ENCODE results near the gene RNASE9. TPM values are rescaled to one million over a fixed set of nuclear protein-coding genes. Genes with fewer than 3 reads are reported as not detected.
"Not testable (repeated sequence)": the region's sequence is repeated elsewhere in the genome, so short reads cannot be mapped to it uniquely, and the experiment has no call there.

Gene RNASE9
- total RNA-seq, 2 experiments from 2014 or later = not detected

- no peak for DNase-seq
- intact Hi-C loops (cut with micrococcal nuclease) = no loop called here
- Mint-ChIP-seq H3K9me3 (no peaks in the 10 kb centered on the region), H3K27ac (no peak overlapping the region), H3K36me3 (ENCODE audit: low read depth) (no peaks in the 10 kb centered on the region), H3K4me3 (no peak overlapping the region), H3K4me1 (ENCODE audit: low read depth) (no peaks in the 10 kb centered on the region), H3K27me3 (ENCODE audit: low read depth) (no peaks in the 10 kb centered on the region)
- CTCF ChIA-PET = interaction anchor here (0.6 to 1.6 kb wide), 6 partner anchors 9 to 335 kb away, joined by 3 to 4 read pairs (median 3); no protein-coding TSS in a partner anchor
Measured at GRCh38 chr14:20548414-20549158, 12.3 kb downstream of the RNASE9 start.

GRCh38 chr14:20546877-20547276, 14.0 kb downstream of the RNASE9 start:
- H3K27ac Mint-ChIP-seq = no peak overlapping the region
- no peaks in the 10 kb centered on the region for H3K4me1 Mint-ChIP-seq (ENCODE audit: low read depth)
- no peak overlapping the region for H3K4me3 Mint-ChIP-seq
- H3K36me3 Mint-ChIP-seq (ENCODE audit: low read depth) = no peaks in the 10 kb centered on the region
- H3K9me3 Mint-ChIP-seq = no peaks in the 10 kb centered on the region
- CTCF ChIA-PET = interaction anchor here (0.6 to 1.4 kb wide), 2 partner anchors 8 to 167 kb away, joined by 3 read pairs; no protein-coding TSS in a partner anchor
- intact Hi-C loops (cut with micrococcal nuclease) = no loop called here
- no peaks in the 10 kb centered on the region for H3K27me3 Mint-ChIP-seq (ENCODE audit: low read depth)
- DNase-seq = no peak

GRCh38 chr14:20539906-20540305, 20.9 kb downstream of the RNASE9 start:
- CTCF ChIA-PET = interaction anchor here (0.9 to 1.8 kb wide), 3 partner anchors 8 to 65 kb away, joined by 3 to 6 read pairs (median 3); no protein-coding TSS in a partner anchor
- Mint-ChIP-seq H3K36me3 (ENCODE audit: low read depth) (no peaks in the 10 kb centered on the region), H3K27ac (no peak overlapping the region), H3K27me3 (ENCODE audit: low read depth) (no peaks in the 10 kb centered on the region), H3K4me1 (ENCODE audit: low read depth) (no peaks in the 10 kb centered on the region), H3K9me3 (no peaks in the 10 kb centered on the region), H3K4me3 (no peak overlapping the region)
- intact Hi-C loops (cut with micrococcal nuclease) = no loop called here
- no peak for DNase-seq

- CTCF ChIA-PET = interaction anchor here (0.7 to 2.4 kb wide), 18 partner anchors 8 to 336 kb away, joined by 3 to 9 read pairs (median 4); partner anchors contain the start of gene RNASE4
- Mint-ChIP-seq H3K9me3 (no peaks in the 10 kb centered on the region), H3K4me1 (ENCODE audit: low read depth) (peaks cover 11% of the 10 kb centered on the region), H3K27me3 (ENCODE audit: low read depth) (no peaks in the 10 kb centered on the region), H3K36me3 (ENCODE audit: low read depth) (no peaks in the 10 kb centered on the region), H3K4me3 (peak overlapping the region; percentile 59), H3K27ac (no peak overlapping the region)
- DNase-seq = peak; percentile 85
- intact Hi-C loops (cut with micrococcal nuclease) = loop anchor here (1.0 kb wide), 2 partner anchors 78 to 160 kb away; no protein-coding TSS in a partner anchor
Measured at GRCh38 chr14:20530771-20531571, 29.9 kb downstream of the RNASE9 start.

- peaks cover 11% of the 10 kb centered on the region for H3K4me1 Mint-ChIP-seq (ENCODE audit: low read depth)
- no peaks in the 10 kb centered on the region for H3K36me3 Mint-ChIP-seq (ENCODE audit: low read depth)
- CTCF ChIA-PET = interaction anchor here (0.6 to 2.4 kb wide), 11 partner anchors 9 to 203 kb away, joined by 3 to 9 read pairs (median 4); no protein-coding TSS in a partner anchor
- no peak overlapping the region for H3K27ac Mint-ChIP-seq
- intact Hi-C loops (cut with micrococcal nuclease) = no loop called here
- no peak for DNase-seq
- no peak overlapping the region for H3K4me3 Mint-ChIP-seq
- no peaks in the 10 kb centered on the region for H3K27me3 Mint-ChIP-seq (ENCODE audit: low read depth)
- H3K9me3 Mint-ChIP-seq = no peaks in the 10 kb centered on the region
Measured at GRCh38 chr14:20529806-20530205, 31.0 kb downstream of the RNASE9 start.

- no peak overlapping the region for H3K27ac Mint-ChIP-seq
- CTCF ChIA-PET = no interaction called here
- H3K4me1 Mint-ChIP-seq (ENCODE audit: low read depth) = no peaks in the 10 kb centered on the region
- no peak overlapping the region for H3K4me3 Mint-ChIP-seq
- H3K36me3 Mint-ChIP-seq (ENCODE audit: low read depth) = no peaks in the 10 kb centered on the region
- H3K27me3 Mint-ChIP-seq (ENCODE audit: low read depth) = no peaks in the 10 kb centered on the region
- intact Hi-C loops (cut with micrococcal nuclease) = no loop called here
- no peaks in the 10 kb centered on the region for H3K9me3 Mint-ChIP-seq
- no peak for DNase-seq
Measured at GRCh38 chr14:20524027-20524426, 36.8 kb downstream of the RNASE9 start.

- Mint-ChIP-seq H3K4me1 (ENCODE audit: low read depth) (no peaks in the 10 kb centered on the region), H3K9me3 (no peaks in the 10 kb centered on the region), H3K27me3 (ENCODE audit: low read depth) (no peaks in the 10 kb centered on the region), H3K36me3 (ENCODE audit: low read depth) (no peaks in the 10 kb centered on the region), H3K27ac (no peak overlapping the region), H3K4me3 (no peak overlapping the region)
- intact Hi-C loops (cut with micrococcal nuclease) = no loop called here
- DNase-seq = no peak
- CTCF ChIA-PET = no interaction called here
Measured at GRCh38 chr14:20522332-20522731, 38.5 kb downstream of the RNASE9 start.

- DNase-seq = no peak
- CTCF ChIA-PET = no interaction called here
- no peak overlapping the region for H3K27ac Mint-ChIP-seq
Measured at GRCh38 chr14:20516921-20517320, 43.9 kb downstream of the RNASE9 start.

GRCh38 chr14:20515846-20516245, 45.0 kb downstream of the RNASE9 start:
- no peaks in the 10 kb centered on the region for H3K4me1 Mint-ChIP-seq (ENCODE audit: low read depth)
- no peaks in the 10 kb centered on the region for H3K27me3 Mint-ChIP-seq (ENCODE audit: low read depth)
- H3K36me3 Mint-ChIP-seq (ENCODE audit: low read depth) = no peaks in the 10 kb centered on the region
- no peaks in the 10 kb centered on the region for H3K9me3 Mint-ChIP-seq
- H3K27ac Mint-ChIP-seq = no peak overlapping the region
- H3K4me3 Mint-ChIP-seq = no peak overlapping the region
- CTCF ChIA-PET = interaction anchor here (0.6 kb wide), 1 partner anchor 132 kb away, joined by 3 read pairs; no protein-coding TSS in a partner anchor
- intact Hi-C loops (cut with micrococcal nuclease) = loop anchor here (5.0 kb wide), 1 partner anchor 41 kb away; no protein-coding TSS in a partner anchor
- no peak for DNase-seq

More at GRCh38 chr14:20516921-20517320, 43.9 kb downstream of the RNASE9 start:
- no peaks in the 10 kb centered on the region for H3K9me3 Mint-ChIP-seq
- no peaks in the 10 kb centered on the region for H3K36me3 Mint-ChIP-seq (ENCODE audit: low read depth)
- intact Hi-C loops (cut with micrococcal nuclease) = loop anchor here (5.0 kb wide), 1 partner anchor 40 kb away; no protein-coding TSS in a partner anchor
- H3K4me3 Mint-ChIP-seq = no peak overlapping the region
- no peaks in the 10 kb centered on the region for H3K4me1 Mint-ChIP-seq (ENCODE audit: low read depth)
- H3K27me3 Mint-ChIP-seq (ENCODE audit: low read depth) = no peaks in the 10 kb centered on the region

GRCh38 chr14:20512177-20512905, 48.5 kb downstream of the RNASE9 start:
- no peaks in the 10 kb centered on the region for H3K9me3 Mint-ChIP-seq
- no peak for DNase-seq
- intact Hi-C loops (cut with micrococcal nuclease) = no loop called here
- no peak overlapping the region for H3K27ac Mint-ChIP-seq
- no peaks in the 10 kb centered on the region for H3K36me3 Mint-ChIP-seq (ENCODE audit: low read depth)
- H3K27me3 Mint-ChIP-seq (ENCODE audit: low read depth) = no peaks in the 10 kb centered on the region
- no peak overlapping the region for H3K4me3 Mint-ChIP-seq
- H3K4me1 Mint-ChIP-seq (ENCODE audit: low read depth) = no peaks in the 10 kb centered on the region
- CTCF ChIA-PET = interaction anchor here (0.6 kb wide), 1 partner anchor 21 kb away, joined by 3 read pairs; no protein-coding TSS in a partner anchor

- Mint-ChIP-seq H3K27me3 (ENCODE audit: low read depth) (no peaks in the 10 kb centered on the region), H3K36me3 (ENCODE audit: low read depth) (no peaks in the 10 kb centered on the region), H3K27ac (no peak overlapping the region), H3K4me3 (no peak overlapping the region), H3K4me1 (ENCODE audit: low read depth) (peaks cover 2% of the 10 kb centered on the region), H3K9me3 (no peaks in the 10 kb centered on the region)
- no peak for DNase-seq
- CTCF ChIA-PET = interaction anchor here (0.6 to 1.5 kb wide), 2 partner anchors 22 to 181 kb away, joined by 3 read pairs; no protein-coding TSS in a partner anchor
- intact Hi-C loops (cut with micrococcal nuclease) = no loop called here
Measured at GRCh38 chr14:20508367-20508766, 52.5 kb downstream of the RNASE9 start.

GRCh38 chr14:20507537-20507936, 53.3 kb downstream of the RNASE9 start:
- CTCF ChIA-PET, H3K27ac Mint-ChIP-seq: not testable (repeated sequence)

More at GRCh38 chr14:20507537-20507936, 53.3 kb downstream of the RNASE9 start:
- H3K27me3 Mint-ChIP-seq (ENCODE audit: low read depth); DNase-seq; H3K4me1 Mint-ChIP-seq (ENCODE audit: low read depth); H3K36me3 Mint-ChIP-seq (ENCODE audit: low read depth); H3K9me3 Mint-ChIP-seq; intact Hi-C loops (cut with micrococcal nuclease); H3K4me3 Mint-ChIP-seq: not testable (repeated sequence)

Measured in activated naive CD4-positive, alpha-beta T cell treated with anti-CD3 and anti-CD28 coated beads for 36 hours (primary cell).